HCT116 (cell line): ENCODE data around the gene DMD. TPM values are rescaled to one million over a fixed set of nuclear protein-coding genes. Genes with fewer than 3 reads are reported as not detected.

Source experiments
- ATAC-seq: fragments of 200-7000 bp; cut with Tn5 transposase; 2 replicates; pipeline ENCODE4 v1.9.1; 2020; ENCODE audit warnings: mild to moderate bottlenecking, moderate library complexity
- BruUV-seq: library from RNA; stranded (reverse); fragments of 400-500 nt; replicated peaks from 2 replicates; lab custom pipeline; 2021; lab: Mats Ljungman, UMichigan
- CTCF ChIA-PET: fragments of 300-600 bp; sonication (Branson Sonifier 250); formaldehyde crosslinking; loops from one replicate; lab custom pipeline; 2021; ENCODE audit warnings: antibody characterized with exemption; lab: Charles Lee
- POLR2A ChIA-PET: fragments of 300-600, 350-600 bp; sonication (Branson Sonifier 250); formaldehyde crosslinking; loops from one replicate; lab custom pipeline; 2021; ENCODE audit warnings: antibody characterized with exemption; lab: Charles Lee
- RAD21 ChIA-PET, 2 experiments: fragments of 300-600 bp; sonication (Branson Sonifier 250); formaldehyde crosslinking; loops; one replicate each; lab custom pipeline; 2023; ENCODE audit warnings: low total read pairs in 2 of 2; ENCODE audit not compliant: uncharacterized antibody in 2 of 2, unreplicated experiment in 2 of 2, low non-redundant PET in 1 of 2; lab: Charles Lee
- DNase-seq: peaks from one replicate; pipeline ENCODE4 v3.0.0-alpha.2; 2010; ENCODE audit warnings: low read depth, low spot score
- H2AFZ ChIP-seq: fragments of 200-600 bp; shearing (Covaris generic), sonication (generic); 2 replicates; pipeline ENCODE4 v1.6.1; 2017; ENCODE audit warnings: low read depth, mixed run types, mixed read lengths, antibody characterized with exemption, low read length; ENCODE audit not compliant: poor library complexity, severe bottlenecking
- H3K27ac ChIP-seq: 2 replicates; pipeline ENCODE4 v1.5.1; 2012; ENCODE audit warnings: low read depth, low read length
- H3K27me3 ChIP-seq: fragments of 200-600 bp; sonication (generic); 2 replicates; pipeline ENCODE4 v1.6.1; 2016; ENCODE audit warnings: mixed run types, low read length, mixed read lengths; ENCODE audit not compliant: insufficient read depth
- H3K36me3 ChIP-seq, 2 experiments: fragments of 200-500 bp in 1 of 2; fragments of 200-600 bp in 1 of 2; sonication (Bioruptor generic) in 1 of 2; sonication (generic) in 1 of 2; 2 replicates each; pipeline versions ENCODE4 v1.5.1 to v1.6.1; 2014 to 2016; ENCODE audit warnings: low read length in 2 of 2, inconsistent platforms in 1 of 2, mixed read lengths in 1 of 2, mixed run types in 1 of 2; ENCODE audit not compliant: insufficient read depth in 2 of 2, control insufficient read depth in 1 of 2
- H3K4me1 ChIP-seq, 2 experiments: fragments of 200-600 bp in 1 of 2; sonication (generic) in 1 of 2; 2 replicates each; pipeline versions ENCODE4 v1.5.1 to v1.6.1; 2012 to 2017; ENCODE audit warnings: low read length in 2 of 2, inconsistent platforms in 1 of 2, mild to moderate bottlenecking in 1 of 2, mixed read lengths in 1 of 2, mixed run types in 1 of 2, moderate library complexity in 1 of 2; ENCODE audit not compliant: insufficient read depth in 2 of 2, control insufficient read depth in 1 of 2
- H3K4me2 ChIP-seq: fragments of 200-600 bp; sonication (generic); 2 replicates; pipeline ENCODE4 v1.6.1; 2017; ENCODE audit warnings: mixed run types, low read length, mixed read lengths
- H3K4me3 ChIP-seq, 2 experiments: fragments of 200-600 bp in 1 of 2; sonication (generic) in 1 of 2; replicated peaks in 1 of 2; 2 replicates each; pipeline ENCODE4 v1.5.1; 2011 to 2016; ENCODE audit warnings: low read length in 2 of 2, control low read depth in 1 of 2, low read depth in 1 of 2, mild to moderate bottlenecking in 1 of 2, mixed read lengths in 1 of 2, mixed run types in 1 of 2
- H3K79me2 ChIP-seq: fragments of 200-600 bp; sonication (generic); 2 replicates; pipeline ENCODE4 v1.6.1; 2017; ENCODE audit warnings: mild to moderate bottlenecking, mixed run types, low read length, moderate library complexity, mixed read lengths; ENCODE audit not compliant: insufficient read depth
- H3K9ac ChIP-seq: fragments of 200-600 bp; sonication (generic); 2 replicates; pipeline ENCODE4 v1.6.1; 2016; ENCODE audit warnings: low read length, mixed read lengths
- H3K9me2 ChIP-seq: fragments of 200-600 bp; sonication (generic), shearing (Covaris generic); 2 replicates; pipeline ENCODE4 v1.6.1; 2017; ENCODE audit warnings: mixed run types, mild to moderate bottlenecking, moderate library complexity; ENCODE audit not compliant: insufficient read depth
- H3K9me3 ChIP-seq, 2 experiments: fragments of 200-500 bp in 1 of 2; fragments of 200-600 bp in 1 of 2; sonication (Bioruptor generic) in 1 of 2; sonication (generic) in 1 of 2; 2 replicates each; pipeline ENCODE4 v1.6.1; 2014 to 2017; ENCODE audit warnings: low read length in 2 of 2, mixed read lengths in 2 of 2, inconsistent platforms in 1 of 2, low read depth in 1 of 2, mild to moderate bottlenecking in 1 of 2, mixed run types in 1 of 2, moderate library complexity in 1 of 2; ENCODE audit not compliant: control insufficient read depth in 1 of 2, insufficient read depth in 1 of 2
- H4K20me1 ChIP-seq: fragments of 200-600 bp; sonication (generic), shearing (Covaris generic); 2 replicates; pipeline ENCODE4 v1.6.1; 2017; ENCODE audit warnings: mixed run types, mild to moderate bottlenecking, moderate library complexity; ENCODE audit not compliant: insufficient read depth
- ATF3 ChIP-seq: IDR thresholded peaks from 2 replicates; pipeline ENCODE4 v1.6.1; 2012
- CEBPB ChIP-seq: IDR thresholded peaks from 2 replicates; pipeline ENCODE4 v1.6.1; 2012; ENCODE audit warnings: low read depth
- EGR1 ChIP-seq: IDR thresholded peaks from 2 replicates; pipeline ENCODE4 v1.6.1; 2012; ENCODE audit warnings: low read depth
- ELF1 ChIP-seq: IDR thresholded peaks from 2 replicates; pipeline ENCODE4 v1.6.1; 2012; ENCODE audit warnings: low read depth, borderline replicate concordance
- EZH2phosphoT487 ChIP-seq: fragments of 200-600 bp; IDR thresholded peaks from 2 replicates; pipeline ENCODE4 v1.6.1; 2018; ENCODE audit warnings: antibody characterized with exemption, borderline replicate concordance
- JUND ChIP-seq: IDR thresholded peaks from 2 replicates; pipeline ENCODE4 v1.6.1; 2012
- POLR2AphosphoS5 ChIP-seq: IDR thresholded peaks from 2 replicates; pipeline ENCODE4 v1.6.1; 2011; ENCODE audit warnings: mild to moderate bottlenecking, low read depth, low read length, moderate library complexity
- RAD21 ChIP-seq: IDR thresholded peaks from 2 replicates; pipeline ENCODE4 v1.6.1; 2012; ENCODE audit warnings: low read depth, mild to moderate bottlenecking
- SIN3A ChIP-seq: IDR thresholded peaks from 2 replicates; pipeline ENCODE4 v1.6.1; 2012; ENCODE audit warnings: low read depth
- TCF7L2 ChIP-seq: IDR thresholded peaks from 2 replicates; pipeline ENCODE4 v1.7.0; 2011; ENCODE audit warnings: borderline replicate concordance, inconsistent platforms; ENCODE audit not compliant: insufficient read depth, insufficient read length; ENCODE audit errors: extremely low read depth
- YY1 ChIP-seq: IDR thresholded peaks from 2 replicates; pipeline ENCODE4 v1.6.1; 2011; ENCODE audit warnings: low read length, low read depth, moderate library complexity, mild to moderate bottlenecking; ENCODE audit not compliant: insufficient replicate concordance; ENCODE audit errors: extremely low read depth
- ZNF274 ChIP-seq: fragments of 200-500 bp; sonication (Bioruptor generic); IDR thresholded peaks from 2 replicates; pipeline ENCODE4 v1.6.1; 2014; ENCODE audit warnings: mild to moderate bottlenecking, low read depth, low read length, inconsistent platforms
- intact Hi-C: fragments of 100-400 bp; cut with micrococcal nuclease; formaldehyde crosslinking; loops from 2 replicates; pipeline ENCODE4 v1.10.0; 2022
- total RNA-seq: library from RNA; stranded (reverse); gene quantifications from one replicate; pipeline ENCODE4 v1.2.1, GENCODE V29; 2021; ENCODE audit not compliant: unreplicated experiment
- TF ChIP-seq, protein P1 (sequence below): IDR thresholded peaks from 2 replicates; pipeline ENCODE4 v1.6.1; 2011; ENCODE audit warnings: mild to moderate bottlenecking, low read length, moderate library complexity; ENCODE audit not compliant: insufficient replicate concordance; ENCODE audit errors: extremely low read depth
- TF ChIP-seq, protein P2 (sequence below): IDR thresholded peaks from 2 replicates; pipeline ENCODE4 v1.6.1; 2012; ENCODE audit warnings: low read depth
- TF ChIP-seq, protein P3 (sequence below), 3 experiments: fragments of 200-600 bp in 1 of 3; sonication (generic) in 1 of 3; IDR thresholded peaks in 2 of 3; conservative IDR thresholded peaks in 1 of 3; 2 replicates each; pipeline ENCODE4 v1.5.1; 2012 to 2017; ENCODE audit warnings: low read depth in 2 of 3, low read length in 2 of 3, antibody characterized with exemption in 1 of 3, borderline replicate concordance in 1 of 3, control low read depth in 1 of 3, mild to moderate bottlenecking in 1 of 3, mixed read lengths in 1 of 3, mixed run types in 1 of 3, moderate library complexity in 1 of 3; ENCODE audit not compliant: insufficient read depth in 1 of 3

Gene DMD
- total RNA-seq, 1 experiment from 2014 or later = 0.05 TPM

GRCh38 chrX:31715675-31716074 lies 1495.7 kb downstream of the DMD start:
- Histone ChIP-seq H2AFZ (no peak overlapping the region), H3K27ac (no peak overlapping the region), H3K4me2 (no peak overlapping the region), H3K27me3 (no peaks in the 10 kb centered on the region), H3K9me2 (no peaks in the 10 kb centered on the region), H3K4me1 (no peaks in the 10 kb centered on the region), H3K9ac (no peak overlapping the region), H4K20me1 (no peaks in the 10 kb centered on the region), H3K36me3 (no peaks in the 10 kb centered on the region), H3K4me3 (no peak overlapping the region), H3K79me2 (no peaks in the 10 kb centered on the region), H3K9me3 (no peaks in the 10 kb centered on the region)
- BruUV-seq = no TSS peak
- DNase-seq (no peak), ATAC-seq (no peak)
- RAD21 ChIA-PET = no interaction called here
- POLR2A ChIA-PET = no interaction called here
- CTCF ChIA-PET = no interaction called here
- TF ChIP-seq ATF3 = no peak
- TF ChIP-seq EGR1 = no peak
- TF ChIP-seq YY1 = no peak
- no peak for TF ChIP-seq ELF1
- TF ChIP-seq POLR2AphosphoS5 = no peak
- no peak for TF ChIP-seq SIN3A
- no peak for TF ChIP-seq TCF7L2
- no peak for TF ChIP-seq ZNF274
- TF ChIP-seq, protein P1, sequence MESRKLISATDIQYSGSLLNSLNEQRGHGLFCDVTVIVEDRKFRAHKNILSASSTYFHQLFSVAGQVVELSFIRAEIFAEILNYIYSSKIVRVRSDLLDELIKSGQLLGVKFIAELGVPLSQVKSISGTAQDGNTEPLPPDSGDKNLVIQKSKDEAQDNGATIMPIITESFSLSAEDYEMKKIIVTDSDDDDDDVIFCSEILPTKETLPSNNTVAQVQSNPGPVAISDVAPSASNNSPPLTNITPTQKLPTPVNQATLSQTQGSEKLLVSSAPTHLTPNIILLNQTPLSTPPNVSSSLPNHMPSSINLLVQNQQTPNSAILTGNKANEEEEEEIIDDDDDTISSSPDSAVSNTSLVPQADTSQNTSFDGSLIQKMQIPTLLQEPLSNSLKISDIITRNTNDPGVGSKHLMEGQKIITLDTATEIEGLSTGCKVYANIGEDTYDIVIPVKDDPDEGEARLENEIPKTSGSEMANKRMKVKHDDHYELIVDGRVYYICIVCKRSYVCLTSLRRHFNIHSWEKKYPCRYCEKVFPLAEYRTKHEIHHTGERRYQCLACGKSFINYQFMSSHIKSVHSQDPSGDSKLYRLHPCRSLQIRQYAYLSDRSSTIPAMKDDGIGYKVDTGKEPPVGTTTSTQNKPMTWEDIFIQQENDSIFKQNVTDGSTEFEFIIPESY = no peak
- TF ChIP-seq EZH2phosphoT487 = no peak
- TF ChIP-seq, protein P2, sequence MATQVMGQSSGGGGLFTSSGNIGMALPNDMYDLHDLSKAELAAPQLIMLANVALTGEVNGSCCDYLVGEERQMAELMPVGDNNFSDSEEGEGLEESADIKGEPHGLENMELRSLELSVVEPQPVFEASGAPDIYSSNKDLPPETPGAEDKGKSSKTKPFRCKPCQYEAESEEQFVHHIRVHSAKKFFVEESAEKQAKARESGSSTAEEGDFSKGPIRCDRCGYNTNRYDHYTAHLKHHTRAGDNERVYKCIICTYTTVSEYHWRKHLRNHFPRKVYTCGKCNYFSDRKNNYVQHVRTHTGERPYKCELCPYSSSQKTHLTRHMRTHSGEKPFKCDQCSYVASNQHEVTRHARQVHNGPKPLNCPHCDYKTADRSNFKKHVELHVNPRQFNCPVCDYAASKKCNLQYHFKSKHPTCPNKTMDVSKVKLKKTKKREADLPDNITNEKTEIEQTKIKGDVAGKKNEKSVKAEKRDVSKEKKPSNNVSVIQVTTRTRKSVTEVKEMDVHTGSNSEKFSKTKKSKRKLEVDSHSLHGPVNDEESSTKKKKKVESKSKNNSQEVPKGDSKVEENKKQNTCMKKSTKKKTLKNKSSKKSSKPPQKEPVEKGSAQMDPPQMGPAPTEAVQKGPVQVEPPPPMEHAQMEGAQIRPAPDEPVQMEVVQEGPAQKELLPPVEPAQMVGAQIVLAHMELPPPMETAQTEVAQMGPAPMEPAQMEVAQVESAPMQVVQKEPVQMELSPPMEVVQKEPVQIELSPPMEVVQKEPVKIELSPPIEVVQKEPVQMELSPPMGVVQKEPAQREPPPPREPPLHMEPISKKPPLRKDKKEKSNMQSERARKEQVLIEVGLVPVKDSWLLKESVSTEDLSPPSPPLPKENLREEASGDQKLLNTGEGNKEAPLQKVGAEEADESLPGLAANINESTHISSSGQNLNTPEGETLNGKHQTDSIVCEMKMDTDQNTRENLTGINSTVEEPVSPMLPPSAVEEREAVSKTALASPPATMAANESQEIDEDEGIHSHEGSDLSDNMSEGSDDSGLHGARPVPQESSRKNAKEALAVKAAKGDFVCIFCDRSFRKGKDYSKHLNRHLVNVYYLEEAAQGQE = no peak
- TF ChIP-seq RAD21 = no peak
- no peak for TF ChIP-seq CEBPB
- no peak for TF ChIP-seq JUND
- TF ChIP-seq, protein P3, sequence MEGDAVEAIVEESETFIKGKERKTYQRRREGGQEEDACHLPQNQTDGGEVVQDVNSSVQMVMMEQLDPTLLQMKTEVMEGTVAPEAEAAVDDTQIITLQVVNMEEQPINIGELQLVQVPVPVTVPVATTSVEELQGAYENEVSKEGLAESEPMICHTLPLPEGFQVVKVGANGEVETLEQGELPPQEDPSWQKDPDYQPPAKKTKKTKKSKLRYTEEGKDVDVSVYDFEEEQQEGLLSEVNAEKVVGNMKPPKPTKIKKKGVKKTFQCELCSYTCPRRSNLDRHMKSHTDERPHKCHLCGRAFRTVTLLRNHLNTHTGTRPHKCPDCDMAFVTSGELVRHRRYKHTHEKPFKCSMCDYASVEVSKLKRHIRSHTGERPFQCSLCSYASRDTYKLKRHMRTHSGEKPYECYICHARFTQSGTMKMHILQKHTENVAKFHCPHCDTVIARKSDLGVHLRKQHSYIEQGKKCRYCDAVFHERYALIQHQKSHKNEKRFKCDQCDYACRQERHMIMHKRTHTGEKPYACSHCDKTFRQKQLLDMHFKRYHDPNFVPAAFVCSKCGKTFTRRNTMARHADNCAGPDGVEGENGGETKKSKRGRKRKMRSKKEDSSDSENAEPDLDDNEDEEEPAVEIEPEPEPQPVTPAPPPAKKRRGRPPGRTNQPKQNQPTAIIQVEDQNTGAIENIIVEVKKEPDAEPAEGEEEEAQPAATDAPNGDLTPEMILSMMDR (IDR thresholded peaks at IDR 0.05 in 2 of 3, conservative IDR thresholded peaks at IDR 0.05 in 1 of 3; ENCODE audit: borderline replicate concordance in 1 of 3, insufficient read depth in 1 of 3, low read depth in 2 of 3, low read length in 2 of 3) = no peak
- TF ChIP-seq, all 23 proteins: peak for 0
- intact Hi-C loops = no loop called here
